Liver (tissue), 3 donors: ENCODE measurements around the gene TMEM39B.

ENCODE experiments used
- RAD21 ChIP-seq, 2 donors: IDR thresholded peaks; 2 replicates each; pipeline ENCODE4 v1.6.1; 2016; ENCODE audit warnings: antibody characterized with exemption in 2 of 2, mild to moderate bottlenecking in 2 of 2
- SP1 ChIP-seq: IDR thresholded peaks from 2 replicates; pipeline ENCODE4 v1.6.1; 2018; ENCODE audit warnings: antibody characterized with exemption, mild to moderate bottlenecking
- TF ChIP-seq, protein P1 (sequence below): fragments of 150-350 bp; IDR thresholded peaks from 2 replicates; pipeline ENCODE4 v1.5.1; 2017; ENCODE audit warnings: improper control_type of control experiment, low read depth, low read length; ENCODE audit not compliant: missing input control
- TF ChIP-seq, protein P2 (sequence below): IDR thresholded peaks from 2 replicates; pipeline ENCODE4 v1.6.1; 2016; ENCODE audit warnings: antibody characterized with exemption, mild to moderate bottlenecking
- donor health status: healthy.
- donor health status: healthy.

DNA sequence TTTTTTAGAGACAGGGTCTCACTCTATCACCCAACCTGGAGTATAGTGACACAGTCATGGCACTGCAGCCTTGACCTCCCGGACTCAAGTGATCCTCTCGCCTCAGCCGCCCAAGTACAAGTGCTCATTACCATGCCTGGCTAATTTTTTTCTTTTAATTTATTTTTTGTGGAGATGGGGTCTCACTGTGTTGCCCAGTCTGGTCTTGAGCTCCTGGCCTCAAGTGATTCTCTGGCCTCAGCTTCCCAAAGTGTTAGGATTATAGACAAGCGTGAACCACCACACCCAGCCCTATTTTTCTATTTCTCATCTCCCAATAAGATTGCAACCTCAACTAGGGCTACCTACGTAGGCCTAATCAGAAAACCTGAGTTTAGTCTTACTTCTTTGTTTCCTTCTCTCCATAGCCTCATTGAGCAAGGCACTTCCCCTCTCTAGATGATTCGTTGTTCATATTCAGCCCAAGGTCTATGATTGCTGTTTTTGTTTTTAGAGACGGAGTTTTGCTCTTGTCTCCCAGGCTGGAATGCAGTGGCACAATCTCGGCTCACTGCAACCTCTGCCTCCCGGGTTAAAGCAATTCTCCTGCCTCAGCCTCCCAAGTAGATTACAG, 34.0 kb downstream of the TMEM39B start:
- TF ChIP-seq SP1 (no peak), RAD21 (IDR thresholded peaks at IDR 0.05) (no peak)
- TF ChIP-seq, protein P1, sequence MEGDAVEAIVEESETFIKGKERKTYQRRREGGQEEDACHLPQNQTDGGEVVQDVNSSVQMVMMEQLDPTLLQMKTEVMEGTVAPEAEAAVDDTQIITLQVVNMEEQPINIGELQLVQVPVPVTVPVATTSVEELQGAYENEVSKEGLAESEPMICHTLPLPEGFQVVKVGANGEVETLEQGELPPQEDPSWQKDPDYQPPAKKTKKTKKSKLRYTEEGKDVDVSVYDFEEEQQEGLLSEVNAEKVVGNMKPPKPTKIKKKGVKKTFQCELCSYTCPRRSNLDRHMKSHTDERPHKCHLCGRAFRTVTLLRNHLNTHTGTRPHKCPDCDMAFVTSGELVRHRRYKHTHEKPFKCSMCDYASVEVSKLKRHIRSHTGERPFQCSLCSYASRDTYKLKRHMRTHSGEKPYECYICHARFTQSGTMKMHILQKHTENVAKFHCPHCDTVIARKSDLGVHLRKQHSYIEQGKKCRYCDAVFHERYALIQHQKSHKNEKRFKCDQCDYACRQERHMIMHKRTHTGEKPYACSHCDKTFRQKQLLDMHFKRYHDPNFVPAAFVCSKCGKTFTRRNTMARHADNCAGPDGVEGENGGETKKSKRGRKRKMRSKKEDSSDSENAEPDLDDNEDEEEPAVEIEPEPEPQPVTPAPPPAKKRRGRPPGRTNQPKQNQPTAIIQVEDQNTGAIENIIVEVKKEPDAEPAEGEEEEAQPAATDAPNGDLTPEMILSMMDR, result no peak
- TF ChIP-seq, protein P2, sequence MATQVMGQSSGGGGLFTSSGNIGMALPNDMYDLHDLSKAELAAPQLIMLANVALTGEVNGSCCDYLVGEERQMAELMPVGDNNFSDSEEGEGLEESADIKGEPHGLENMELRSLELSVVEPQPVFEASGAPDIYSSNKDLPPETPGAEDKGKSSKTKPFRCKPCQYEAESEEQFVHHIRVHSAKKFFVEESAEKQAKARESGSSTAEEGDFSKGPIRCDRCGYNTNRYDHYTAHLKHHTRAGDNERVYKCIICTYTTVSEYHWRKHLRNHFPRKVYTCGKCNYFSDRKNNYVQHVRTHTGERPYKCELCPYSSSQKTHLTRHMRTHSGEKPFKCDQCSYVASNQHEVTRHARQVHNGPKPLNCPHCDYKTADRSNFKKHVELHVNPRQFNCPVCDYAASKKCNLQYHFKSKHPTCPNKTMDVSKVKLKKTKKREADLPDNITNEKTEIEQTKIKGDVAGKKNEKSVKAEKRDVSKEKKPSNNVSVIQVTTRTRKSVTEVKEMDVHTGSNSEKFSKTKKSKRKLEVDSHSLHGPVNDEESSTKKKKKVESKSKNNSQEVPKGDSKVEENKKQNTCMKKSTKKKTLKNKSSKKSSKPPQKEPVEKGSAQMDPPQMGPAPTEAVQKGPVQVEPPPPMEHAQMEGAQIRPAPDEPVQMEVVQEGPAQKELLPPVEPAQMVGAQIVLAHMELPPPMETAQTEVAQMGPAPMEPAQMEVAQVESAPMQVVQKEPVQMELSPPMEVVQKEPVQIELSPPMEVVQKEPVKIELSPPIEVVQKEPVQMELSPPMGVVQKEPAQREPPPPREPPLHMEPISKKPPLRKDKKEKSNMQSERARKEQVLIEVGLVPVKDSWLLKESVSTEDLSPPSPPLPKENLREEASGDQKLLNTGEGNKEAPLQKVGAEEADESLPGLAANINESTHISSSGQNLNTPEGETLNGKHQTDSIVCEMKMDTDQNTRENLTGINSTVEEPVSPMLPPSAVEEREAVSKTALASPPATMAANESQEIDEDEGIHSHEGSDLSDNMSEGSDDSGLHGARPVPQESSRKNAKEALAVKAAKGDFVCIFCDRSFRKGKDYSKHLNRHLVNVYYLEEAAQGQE, result no peak
